ENCODE measurements around the gene UBE2O.

The UBE2O gene

GRCh38 chr17:76420356-76421043 is 32.5 kb downstream of the UBE2O start:
- Histone ChIP-seq H4K20me1 (ENCODE audit: insufficient read depth, low read length) (peaks cover 38% of the 10 kb centered on the region), H3K4me2 (ENCODE audit: low read length) (no peak overlapping the region), H3K36me3 (replicated peaks; ENCODE audit: low read depth, low read length) (no peaks in the 10 kb centered on the region), H3K4me1 (ENCODE audit: low read length) (no peaks in the 10 kb centered on the region), H2AFZ (ENCODE audit: low read depth, low read length) (no peak overlapping the region), H3K27me3 (ENCODE audit: low read depth, low read length) (no peaks in the 10 kb centered on the region), H3K79me2 (ENCODE audit: low read length) (peaks cover 62% of the 10 kb centered on the region), H3K27ac (ENCODE audit: low read length) (no peak overlapping the region), H3K9me3 (ENCODE audit: insufficient read depth, low read length) (no peaks in the 10 kb centered on the region), H3K9ac (ENCODE audit: low read length) (no peak overlapping the region), H3K4me3 (ENCODE audit: low read length) (no peak overlapping the region)
- TF ChIP-seq CTCF (IDR thresholded peaks at IDR 0.05; ENCODE audit: low read depth, low read length) = no peak
- no peak for TF ChIP-seq EZH2phosphoT487 (IDR thresholded peaks at IDR 0.05; ENCODE audit: low read depth)

GRCh38 chr17:76419576-76420260 is 33.2 kb downstream of the UBE2O start:
- no peaks in the 10 kb centered on the region for H3K9me3 ChIP-seq (ENCODE audit: insufficient read depth, low read length)
- H3K27me3 ChIP-seq (ENCODE audit: low read depth, low read length) = no peaks in the 10 kb centered on the region
- H3K4me1 ChIP-seq (ENCODE audit: low read length) = no peaks in the 10 kb centered on the region
- no peak overlapping the region for H2AFZ ChIP-seq (ENCODE audit: low read depth, low read length)
- H3K79me2 ChIP-seq (ENCODE audit: low read length) = peaks cover 65% of the 10 kb centered on the region
- H3K27ac ChIP-seq (ENCODE audit: low read length) = no peak overlapping the region
- TF ChIP-seq CTCF (IDR thresholded peaks at IDR 0.05; ENCODE audit: low read depth, low read length) (no peak), EZH2phosphoT487 (IDR thresholded peaks at IDR 0.05; ENCODE audit: low read depth) (no peak)
- no peak overlapping the region for H3K4me3 ChIP-seq (ENCODE audit: low read length)
- peaks cover 43% of the 10 kb centered on the region for H4K20me1 ChIP-seq (ENCODE audit: insufficient read depth, low read length)
- H3K36me3 ChIP-seq (replicated peaks; ENCODE audit: low read depth, low read length) = no peaks in the 10 kb centered on the region
- H3K4me2 ChIP-seq (ENCODE audit: low read length) = no peak overlapping the region
- no peak overlapping the region for H3K9ac ChIP-seq (ENCODE audit: low read length)

GRCh38 chr17:76417499-76418143 is 35.3 kb downstream of the UBE2O start:
- Histone ChIP-seq H3K36me3 (replicated peaks; ENCODE audit: low read depth, low read length) (no peaks in the 10 kb centered on the region), H3K79me2 (ENCODE audit: low read length) (peaks cover 60% of the 10 kb centered on the region), H3K4me2 (ENCODE audit: low read length) (no peak overlapping the region), H4K20me1 (ENCODE audit: insufficient read depth, low read length) (peaks cover 43% of the 10 kb centered on the region), H3K4me3 (ENCODE audit: low read length) (no peak overlapping the region), H3K9me3 (ENCODE audit: insufficient read depth, low read length) (no peaks in the 10 kb centered on the region), H3K9ac (ENCODE audit: low read length) (no peak overlapping the region), H3K27ac (ENCODE audit: low read length) (no peak overlapping the region), H3K4me1 (ENCODE audit: low read length) (no peaks in the 10 kb centered on the region), H3K27me3 (ENCODE audit: low read depth, low read length) (no peaks in the 10 kb centered on the region), H2AFZ (ENCODE audit: low read depth, low read length) (no peak overlapping the region)
- TF ChIP-seq CTCF (IDR thresholded peaks at IDR 0.05; ENCODE audit: low read depth, low read length) (no peak), EZH2phosphoT487 (IDR thresholded peaks at IDR 0.05; ENCODE audit: low read depth) (no peak)

GRCh38 chr17:76416899-76417298 is 36.1 kb downstream of the UBE2O start:
- no peaks in the 10 kb centered on the region for H3K9me3 ChIP-seq (ENCODE audit: insufficient read depth, low read length)
- H3K27me3 ChIP-seq (ENCODE audit: low read depth, low read length) = no peaks in the 10 kb centered on the region
- no peaks in the 10 kb centered on the region for H3K4me1 ChIP-seq (ENCODE audit: low read length)
- H3K9ac ChIP-seq (ENCODE audit: low read length) = no peak overlapping the region
- no peaks in the 10 kb centered on the region for H3K36me3 ChIP-seq (replicated peaks; ENCODE audit: low read depth, low read length)
- H3K27ac ChIP-seq (ENCODE audit: low read length) = no peak overlapping the region
- no peak overlapping the region for H3K4me3 ChIP-seq (ENCODE audit: low read length)
- peaks cover 56% of the 10 kb centered on the region for H3K79me2 ChIP-seq (ENCODE audit: low read length)
- TF ChIP-seq EZH2phosphoT487 (IDR thresholded peaks at IDR 0.05; ENCODE audit: low read depth) = no peak
- no peak for TF ChIP-seq CTCF (IDR thresholded peaks at IDR 0.05; ENCODE audit: low read depth, low read length)
- H3K4me2 ChIP-seq (ENCODE audit: low read length) = no peak overlapping the region
- H4K20me1 ChIP-seq (ENCODE audit: insufficient read depth, low read length) = peaks cover 39% of the 10 kb centered on the region
- H2AFZ ChIP-seq (ENCODE audit: low read depth, low read length) = no peak overlapping the region
